GM12873 (cell line): ENCODE data around the gene ARHGAP26.

Source experiments
- TF ChIP-seq, protein P1 (sequence below): IDR thresholded peaks from 2 replicates; pipeline ENCODE4 v1.5.1; 2012; ENCODE audit warnings: low read depth, mild to moderate bottlenecking, moderate library complexity, low read length, control low read depth; ENCODE audit not compliant: insufficient read depth; ENCODE audit errors: missing control alignments

Gene ARHGAP26

DNA sequence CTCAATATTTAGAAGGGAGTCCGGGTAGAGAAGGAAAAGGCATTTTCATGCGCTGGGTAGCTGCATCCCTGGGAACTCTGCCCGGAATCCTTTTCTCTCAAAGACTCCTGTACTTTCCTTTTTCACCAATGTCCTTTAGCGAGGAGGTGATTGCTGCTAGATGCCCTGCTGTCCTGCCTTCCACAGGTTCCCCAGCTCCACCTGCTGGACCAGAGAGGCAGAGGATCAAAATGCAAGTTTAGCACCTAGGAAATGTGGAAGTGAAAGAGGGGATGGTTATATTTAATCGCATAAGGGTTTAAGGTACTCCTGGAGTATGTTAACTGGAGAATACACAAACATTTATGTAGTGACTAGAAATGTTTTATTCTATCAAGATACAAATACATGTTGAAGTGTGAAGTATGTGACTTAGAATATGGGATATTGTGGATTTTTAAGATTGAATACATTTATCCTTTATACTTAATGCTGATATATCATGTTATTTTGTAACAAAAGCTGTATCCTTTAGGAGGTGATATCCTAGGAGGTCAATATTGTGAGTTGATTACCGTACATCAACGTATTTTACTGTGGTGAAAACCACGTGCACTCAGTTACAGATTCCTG is 145.7 kb downstream of the ARHGAP26 start:
- TF ChIP-seq, protein P1, sequence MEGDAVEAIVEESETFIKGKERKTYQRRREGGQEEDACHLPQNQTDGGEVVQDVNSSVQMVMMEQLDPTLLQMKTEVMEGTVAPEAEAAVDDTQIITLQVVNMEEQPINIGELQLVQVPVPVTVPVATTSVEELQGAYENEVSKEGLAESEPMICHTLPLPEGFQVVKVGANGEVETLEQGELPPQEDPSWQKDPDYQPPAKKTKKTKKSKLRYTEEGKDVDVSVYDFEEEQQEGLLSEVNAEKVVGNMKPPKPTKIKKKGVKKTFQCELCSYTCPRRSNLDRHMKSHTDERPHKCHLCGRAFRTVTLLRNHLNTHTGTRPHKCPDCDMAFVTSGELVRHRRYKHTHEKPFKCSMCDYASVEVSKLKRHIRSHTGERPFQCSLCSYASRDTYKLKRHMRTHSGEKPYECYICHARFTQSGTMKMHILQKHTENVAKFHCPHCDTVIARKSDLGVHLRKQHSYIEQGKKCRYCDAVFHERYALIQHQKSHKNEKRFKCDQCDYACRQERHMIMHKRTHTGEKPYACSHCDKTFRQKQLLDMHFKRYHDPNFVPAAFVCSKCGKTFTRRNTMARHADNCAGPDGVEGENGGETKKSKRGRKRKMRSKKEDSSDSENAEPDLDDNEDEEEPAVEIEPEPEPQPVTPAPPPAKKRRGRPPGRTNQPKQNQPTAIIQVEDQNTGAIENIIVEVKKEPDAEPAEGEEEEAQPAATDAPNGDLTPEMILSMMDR, result peak; percentile 66

GRCh38 chr5:142918959-142919635 is 148.9 kb downstream of the ARHGAP26 start:
- TF ChIP-seq, protein P1, result no peak

- TF ChIP-seq, protein P1, result no peak
Measured at GRCh38 chr5:142920849-142921612, 150.9 kb downstream of the ARHGAP26 start.

DNA sequence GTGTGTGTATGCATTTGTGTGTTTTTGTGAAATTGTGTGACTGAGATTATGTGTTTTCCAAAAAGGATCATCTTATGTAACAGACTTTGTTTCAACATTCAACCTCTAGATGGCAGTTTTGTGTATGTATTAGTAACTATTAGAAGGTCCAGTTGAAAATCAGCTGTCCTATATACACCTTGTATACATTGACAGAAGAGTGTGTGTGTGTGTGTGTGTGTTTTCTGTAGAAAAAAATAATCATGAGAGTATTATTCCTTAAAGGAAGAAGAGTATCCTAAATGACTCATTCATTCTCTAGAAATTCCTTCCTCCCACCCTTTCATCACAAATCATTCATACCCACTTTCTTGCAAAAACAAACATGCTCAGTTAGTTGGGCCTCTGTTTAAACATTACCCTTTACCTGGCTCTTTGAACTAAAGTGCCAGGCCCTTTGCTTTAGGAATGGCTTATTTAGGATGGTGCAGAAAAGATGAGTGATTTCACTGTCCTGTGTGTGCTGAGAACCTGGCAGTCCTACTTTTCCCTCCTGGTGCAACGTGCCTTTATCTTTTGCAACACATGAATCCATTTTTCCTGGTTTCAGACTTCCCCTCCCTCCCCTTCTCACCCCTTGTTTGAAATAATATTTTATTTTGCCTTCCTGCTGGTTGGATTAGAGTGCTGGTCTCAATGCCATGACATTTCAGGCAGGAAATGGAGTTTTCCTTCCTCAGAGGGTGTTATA is 152.2 kb downstream of the ARHGAP26 start:
- TF ChIP-seq, protein P1, result peak; percentile 48

DNA sequence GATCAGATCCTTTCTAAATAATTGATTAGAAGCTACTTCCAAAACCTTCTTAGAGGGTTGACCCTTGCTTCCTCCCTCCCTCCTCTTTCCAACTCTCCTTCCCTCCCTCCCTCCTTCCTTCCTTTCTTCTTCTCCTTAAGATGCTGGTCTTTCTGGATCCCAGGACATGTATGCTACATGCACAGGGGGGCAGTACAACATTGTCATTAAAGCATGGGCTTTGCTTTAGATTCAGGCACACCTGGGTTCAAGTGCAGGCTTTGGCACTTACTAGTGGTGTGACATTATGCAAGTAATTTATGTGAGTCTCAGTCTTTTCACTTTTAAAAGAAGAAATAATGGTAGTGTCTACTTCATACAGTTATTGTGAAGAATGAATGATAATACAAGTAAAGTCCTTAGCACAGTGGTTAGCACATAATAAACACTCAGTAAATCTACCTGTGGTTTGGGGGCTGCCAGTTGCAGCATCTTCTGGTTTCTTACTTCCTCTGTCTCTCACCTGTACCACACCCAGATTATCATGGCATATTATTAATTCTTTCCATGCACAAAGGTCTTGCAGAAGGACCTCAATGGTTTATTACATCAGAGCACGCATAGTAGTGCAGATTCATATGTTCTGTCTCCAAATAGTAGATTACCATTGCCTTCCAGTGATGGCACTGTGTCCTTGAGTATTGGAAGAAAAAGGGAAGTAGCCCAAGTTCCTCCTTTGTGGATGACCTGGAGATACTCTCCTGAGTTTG is 154.1 kb downstream of the ARHGAP26 start:
- TF ChIP-seq, protein P1, result peak; percentile 40

- TF ChIP-seq, protein P1, result no peak
Measured at GRCh38 chr5:142925795-142926194, 155.6 kb downstream of the ARHGAP26 start.

- TF ChIP-seq, protein P1, result no peak
Measured at GRCh38 chr5:142926549-142926948, 156.4 kb downstream of the ARHGAP26 start.
